ENCODE measurements around the gene NUP43.
"Not testable (repeated sequence)": the region's sequence is repeated elsewhere in the genome, so short reads cannot be mapped to it uniquely, and the experiment has no call there.

The NUP43 gene

GRCh38 chr6:149756261-149756636 lies 9.9 kb upstream of the NUP43 start:
- DNase-seq (ENCODE audit: extremely low spot score): no peak
- POLR2A ChIA-PET: no interaction called here
- CTCF ChIA-PET: interaction anchor here (1.0 kb wide), 1 partner anchor 18 kb away, joined by 3 read pairs; no protein-coding TSS in a partner anchor
- no peak for TF ChIP-seq CTCF (IDR thresholded peaks at IDR 0.05; ENCODE audit: control extremely low read depth, extremely low read depth, low read depth, missing control alignments)

- POLR2A ChIA-PET: no interaction called here
- no peak for TF ChIP-seq CTCF (IDR thresholded peaks at IDR 0.05; ENCODE audit: control extremely low read depth, extremely low read depth, low read depth, missing control alignments)
- CTCF ChIA-PET: interaction anchor here (1.0 kb wide), 1 partner anchor 19 kb away, joined by 3 read pairs; no protein-coding TSS in a partner anchor
- DNase-seq (ENCODE audit: extremely low spot score): no peak
Observed at GRCh38 chr6:149755300-149756260, 9.3 kb upstream of the NUP43 start.

GRCh38 chr6:149754548-149754947 lies 8.2 kb upstream of the NUP43 start:
- no peak for DNase-seq (ENCODE audit: extremely low spot score)
- TF ChIP-seq CTCF (IDR thresholded peaks at IDR 0.05; ENCODE audit: control extremely low read depth, extremely low read depth, low read depth, missing control alignments): no peak
- ChIA-PET POLR2A (no interaction called here), CTCF (no interaction called here)

- POLR2A ChIA-PET; DNase-seq (ENCODE audit: extremely low spot score): not testable (repeated sequence)
- CTCF ChIA-PET: interaction anchor here (1.1 to 1.2 kb wide), 2 partner anchors 9 to 10 kb away, joined by 4 to 6 read pairs; no protein-coding TSS in a partner anchor
Observed at GRCh38 chr6:149753374-149753637, 7.0 kb upstream of the NUP43 start.

- CTCF ChIA-PET: interaction anchor here (1.1 to 1.2 kb wide), 2 partner anchors 8 to 11 kb away, joined by 4 to 6 read pairs; no protein-coding TSS in a partner anchor
- POLR2A ChIA-PET: no interaction called here
- TF ChIP-seq CTCF (IDR thresholded peaks at IDR 0.05; ENCODE audit: control extremely low read depth, extremely low read depth, low read depth, missing control alignments): no peak
- DNase-seq (ENCODE audit: extremely low spot score): no peak
Observed at GRCh38 chr6:149752600-149753373, 6.5 kb upstream of the NUP43 start.

- POLR2A ChIA-PET; CTCF ChIA-PET; DNase-seq (ENCODE audit: extremely low spot score): not testable (repeated sequence)
Observed at GRCh38 chr6:149751920-149752319, 5.6 kb upstream of the NUP43 start.

GRCh38 chr6:149751239-149751638 lies 4.9 kb upstream of the NUP43 start:
- CTCF ChIA-PET: no interaction called here

More at GRCh38 chr6:149751239-149751638, 4.9 kb upstream of the NUP43 start:
- POLR2A ChIA-PET: no interaction called here
- no peak for TF ChIP-seq CTCF (IDR thresholded peaks at IDR 0.05; ENCODE audit: control extremely low read depth, extremely low read depth, low read depth, missing control alignments)
- DNase-seq (ENCODE audit: extremely low spot score): no peak

Measured in GM10248 (cell line).